BJ (cell line): ENCODE results near the gene PPFIA3. TPM values are rescaled to one million over a fixed set of nuclear protein-coding genes. Genes with fewer than 3 reads are reported as not detected.
"Not testable (repeated sequence)": the region's sequence is repeated elsewhere in the genome, so short reads cannot be mapped to it uniquely, and the experiment has no call there.

Source experiments
- CTCF ChIA-PET: fragments of 350-600 bp; formaldehyde crosslinking; extraction: SDS; loops from one replicate; lab custom pipeline; 2021; ENCODE audit warnings: antibody characterized with exemption, inconsistent platforms; lab: Yijun Ruan, JAX
- POLR2A ChIA-PET: fragments of 300-600 bp; sonication (Branson Sonifier 250); formaldehyde crosslinking; extraction: SDS; loops from one replicate; lab custom pipeline; 2021; ENCODE audit warnings: antibody characterized with exemption; lab: Charles Lee
- DNase-seq: peaks from one replicate; pipeline ENCODE4 v3.0.0-alpha.2; 2011; ENCODE audit warnings: low read depth
- H3K27me3 ChIP-seq: 2 replicates; pipeline ENCODE4 v1.6.0; 2011; ENCODE audit warnings: low read length; ENCODE audit not compliant: control insufficient read depth, insufficient read depth
- H3K36me3 ChIP-seq: 2 replicates; pipeline ENCODE4 v1.5.1; 2011; ENCODE audit warnings: low read length; ENCODE audit not compliant: control insufficient read depth, insufficient read depth
- H3K4me3 ChIP-seq: 2 replicates; pipeline ENCODE4 v1.5.1; 2011; ENCODE audit warnings: low read depth, mild to moderate bottlenecking, control low read depth, low read length
- CTCF ChIP-seq: IDR thresholded peaks from 2 replicates; pipeline ENCODE4 v1.5.1; 2011; ENCODE audit warnings: low read depth, mild to moderate bottlenecking, control low read depth, inconsistent platforms, low read length, moderate library complexity; ENCODE audit not compliant: insufficient read depth
- polyA plus RNA-seq: library from polyadenylated mRNA; depleted of rRNA; stranded (reverse); fragments of >200 nt; gene quantifications from 2 replicates; pipeline ENCODE4 v1.2.3, GENCODE V29; 2011

The PPFIA3 gene
- polyA plus RNA-seq, 1 experiment, result 1.4 TPM

- Histone ChIP-seq H3K27me3 (peaks cover 7% of the 10 kb centered on the region), H3K36me3 (no peaks in the 10 kb centered on the region), H3K4me3 (no peak overlapping the region)
- ChIA-PET CTCF (interaction anchor here (0.9 kb wide), 1 partner anchor 90 kb away, joined by 3 read pairs; no protein-coding TSS in a partner anchor), POLR2A (no interaction called here)
- DNase-seq, result no peak
- TF ChIP-seq CTCF, result no peak
These were observed 5.8 kb downstream of the PPFIA3 start for GRCh38 chr19:49125025-49125731.

GRCh38 chr19:49126575-49126974 is 7.2 kb downstream of the PPFIA3 start:
- no peak overlapping the region for H3K4me3 ChIP-seq
- no peak for DNase-seq
- POLR2A ChIA-PET, result interaction anchor here (0.6 kb wide), 1 partner anchor 24 kb away, joined by 5 read pairs; no protein-coding TSS in a partner anchor
- TF ChIP-seq CTCF, result no peak
- peaks cover 2% of the 10 kb centered on the region for H3K27me3 ChIP-seq
- H3K36me3 ChIP-seq, result no peaks in the 10 kb centered on the region
- CTCF ChIA-PET, result interaction anchor here (1.8 kb wide), 1 partner anchor 20 kb away, joined by 5 read pairs; no protein-coding TSS in a partner anchor

DNA sequence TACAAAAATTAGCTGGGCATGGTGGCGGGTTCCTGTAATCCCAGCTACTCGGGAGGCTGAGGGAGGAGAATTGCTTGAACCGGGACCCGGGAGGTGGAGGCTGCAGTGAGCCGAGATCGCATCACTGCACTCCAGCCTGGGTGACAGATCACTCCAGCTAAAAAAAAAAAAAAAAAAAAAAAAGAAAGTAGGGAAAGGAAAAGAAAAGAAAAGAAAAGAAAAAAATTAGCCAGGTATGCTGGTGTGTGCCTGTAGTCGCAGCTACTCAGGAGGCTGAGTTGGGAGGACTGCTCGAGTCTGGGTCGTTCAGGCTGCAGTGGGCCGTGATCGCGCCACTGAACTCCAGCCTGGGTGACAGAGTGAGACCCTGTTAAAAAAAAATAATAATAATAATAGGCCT is 7.9 kb downstream of the PPFIA3 start:
- DNase-seq, H3K36me3 ChIP-seq, H3K4me3 ChIP-seq, H3K27me3 ChIP-seq: not testable (repeated sequence)
- CTCF ChIA-PET, result interaction anchor here (0.9 to 1.8 kb wide), 4 partner anchors 10 to 134 kb away, joined by 3 to 5 read pairs (median 4); partner anchors contain the start of gene RUVBL2
- POLR2A ChIA-PET, result interaction anchor here (0.6 to 1.0 kb wide), 5 partner anchors 9 to 290 kb away, joined by 3 to 12 read pairs (median 3); no protein-coding TSS in a partner anchor

GRCh38 chr19:49127674-49128544 is 8.6 kb downstream of the PPFIA3 start:
- no peaks in the 10 kb centered on the region for H3K36me3 ChIP-seq
- DNase-seq, result peak; percentile 77
- peak; percentile 20; the same call in 1 of the 2 replicates for TF ChIP-seq CTCF
- peaks cover 2% of the 10 kb centered on the region for H3K27me3 ChIP-seq
- ChIA-PET POLR2A (interaction anchor here (0.6 to 1.0 kb wide), 5 partner anchors 9 to 291 kb away, joined by 3 to 12 read pairs (median 3); no protein-coding TSS in a partner anchor), CTCF (interaction anchor here (0.8 to 1.8 kb wide), 5 partner anchors 11 to 134 kb away, joined by 3 to 5 read pairs (median 4); partner anchors contain the start of gene RUVBL2)
- H3K4me3 ChIP-seq, result peak overlapping the region; percentile 40

DNA sequence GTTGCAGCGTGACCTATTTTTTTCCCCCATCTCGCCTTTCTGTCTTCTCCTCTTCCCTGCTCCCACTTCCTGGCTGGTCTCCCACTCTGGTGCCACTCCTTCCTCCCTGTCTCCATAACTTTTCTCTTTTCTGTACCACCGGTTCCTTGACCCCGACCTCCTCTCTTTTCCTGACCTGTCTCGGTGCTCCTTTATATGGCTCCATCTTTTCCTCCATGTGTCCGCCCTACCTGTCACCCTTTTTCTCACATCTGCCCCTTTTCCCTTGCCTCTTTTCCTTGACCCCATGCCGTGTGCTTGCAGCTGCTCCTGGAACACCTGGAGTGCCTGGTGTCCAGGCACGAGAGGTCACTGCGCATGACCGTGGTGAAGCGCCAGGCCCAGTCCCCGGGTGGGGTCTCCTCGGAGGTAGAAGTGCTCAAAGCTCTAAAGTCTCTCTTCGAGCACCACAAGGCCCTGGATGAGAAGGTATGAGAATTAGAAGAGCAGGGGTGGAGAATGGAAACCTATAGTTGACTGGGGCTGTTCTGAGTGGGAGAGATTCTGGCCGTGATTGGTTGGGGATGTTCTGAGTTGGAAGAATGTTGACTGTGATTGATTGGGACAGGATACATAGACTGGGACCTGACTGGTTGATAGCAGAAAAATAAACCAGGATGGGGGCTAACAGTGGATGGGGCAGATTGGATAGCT is 9.3 kb downstream of the PPFIA3 start:
- no peak for TF ChIP-seq CTCF
- Histone ChIP-seq H3K36me3 (no peaks in the 10 kb centered on the region), H3K27me3 (peaks cover 2% of the 10 kb centered on the region), H3K4me3 (no peak overlapping the region; the same call in 1 of the 2 replicates)
- ChIA-PET CTCF (interaction anchor here (0.8 to 1.8 kb wide), 5 partner anchors 11 to 73 kb away, joined by 3 to 5 read pairs (median 4); partner anchors contain the start of gene LIN7B), POLR2A (no interaction called here)
- no peak for DNase-seq
